ENCODE results near the gene NTM. TPM values are rescaled to one million over a fixed set of nuclear protein-coding genes. Genes with fewer than 3 reads are reported as not detected.

NTM gene
- total RNA-seq, 1 donor from 2014 or later: 9.9 TPM

DNA sequence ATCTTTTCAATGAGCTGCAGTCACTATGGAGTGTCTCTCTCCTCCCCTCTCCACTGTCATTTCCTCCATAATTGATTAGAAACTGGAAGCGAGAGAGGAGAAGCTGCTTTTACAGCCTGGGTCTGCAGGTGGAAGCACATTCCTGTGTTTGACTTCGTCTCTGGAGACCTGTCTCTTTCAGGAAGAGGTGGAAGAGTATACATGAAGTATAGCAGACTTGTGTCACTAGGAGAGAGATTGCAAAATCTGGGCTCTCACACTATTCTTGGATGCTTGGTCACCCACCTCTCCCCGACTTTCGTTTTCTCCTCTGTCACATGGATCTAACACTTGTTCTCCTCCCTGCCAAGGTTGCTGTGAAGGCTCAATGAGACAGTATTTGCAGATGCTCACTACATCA, 323.3 kb downstream of the NTM start:
- Histone ChIP-seq H3K9me3 (ENCODE audit: control insufficient read depth in 3 of 3, low read length in 3 of 3) (no peaks in the 10 kb centered on the region), H3K27ac (ENCODE audit: low read depth, low read length) (no peak overlapping the region), H3K4me3 (ENCODE audit: low read length in 3 of 3) (no peak overlapping the region), H3K36me3 (ENCODE audit: control insufficient read depth in 3 of 3, insufficient read depth in 3 of 3, low read length in 3 of 3) (no peaks in the 10 kb centered on the region), H3K4me1 (ENCODE audit: control insufficient read depth in 3 of 3, insufficient read depth in 3 of 3, low read length in 3 of 3) (peaks cover 3 to 5% (median 4%) of the 10 kb centered on the region in 3 donors), H3K27me3 (ENCODE audit: control insufficient read depth in 3 of 3, insufficient read depth in 3 of 3, low read length in 3 of 3) (peaks cover 25 to 36% (median 31%) of the 10 kb centered on the region in 3 donors), H3K9ac (ENCODE audit: low read depth in 1 of 3, low read length in 3 of 3) (no peak overlapping the region)

DNA sequence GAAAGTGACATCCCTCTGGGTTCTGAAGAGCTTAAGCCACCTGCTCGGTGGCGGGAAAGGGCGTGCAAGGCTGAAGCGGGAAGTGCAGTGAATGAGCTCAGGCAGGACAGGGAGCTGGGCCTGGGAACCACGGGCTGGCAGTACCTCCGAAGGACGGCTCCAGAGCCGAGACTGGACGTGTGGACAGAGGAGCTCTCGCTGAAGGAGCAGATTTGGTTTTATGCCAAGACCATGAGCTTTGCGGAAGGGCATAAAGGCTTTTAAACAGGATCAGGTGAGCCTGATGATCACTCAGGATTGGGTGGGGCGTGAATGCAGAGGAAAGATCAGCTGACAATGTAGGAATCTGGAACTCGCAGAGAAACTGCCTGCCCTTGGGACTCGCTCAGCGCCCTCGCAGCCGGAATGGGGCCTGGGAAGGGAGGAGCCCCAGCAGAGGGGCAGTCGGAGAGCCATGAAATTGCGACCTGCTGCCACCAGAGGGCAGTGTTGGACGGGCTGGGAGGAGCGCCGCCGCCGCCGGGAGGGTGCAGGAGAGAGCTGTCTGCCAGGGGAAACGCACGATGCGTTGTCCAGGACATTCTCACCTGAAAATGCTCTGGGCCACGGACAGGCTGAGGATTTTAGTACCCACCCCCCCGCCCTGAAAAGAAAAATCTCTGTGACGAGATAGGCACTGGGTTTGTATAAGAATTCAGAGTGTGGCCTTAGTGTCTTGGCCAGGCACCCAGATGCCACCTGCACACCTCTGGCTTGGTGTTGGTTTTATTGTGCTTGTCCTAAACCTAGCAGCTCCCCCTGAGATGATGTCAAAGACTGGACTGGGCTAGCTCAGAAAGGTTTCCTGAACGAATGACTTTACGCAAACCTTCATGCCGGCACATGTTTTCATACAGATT, 324.4 kb downstream of the NTM start:
- Histone ChIP-seq H3K9me3 (ENCODE audit: control insufficient read depth in 3 of 3, low read length in 3 of 3) (no peaks in the 10 kb centered on the region), H3K27ac (ENCODE audit: low read depth, low read length) (no peak overlapping the region), H3K27me3 (ENCODE audit: control insufficient read depth in 3 of 3, insufficient read depth in 3 of 3, low read length in 3 of 3) (peaks cover 17 to 32% (median 27%) of the 10 kb centered on the region in 3 donors), H3K36me3 (ENCODE audit: control insufficient read depth in 3 of 3, insufficient read depth in 3 of 3, low read length in 3 of 3) (no peaks in the 10 kb centered on the region), H3K9ac (ENCODE audit: low read depth in 1 of 3, low read length in 3 of 3) (peak overlapping the region in 1 of 3 donors; percentile 60), H3K4me3 (ENCODE audit: low read length in 3 of 3) (peak overlapping the region; percentile 32 to 35 (median 34)), H3K4me1 (ENCODE audit: control insufficient read depth in 3 of 3, insufficient read depth in 3 of 3, low read length in 3 of 3) (peaks cover 3 to 5% (median 4%) of the 10 kb centered on the region in 3 donors)

DNA sequence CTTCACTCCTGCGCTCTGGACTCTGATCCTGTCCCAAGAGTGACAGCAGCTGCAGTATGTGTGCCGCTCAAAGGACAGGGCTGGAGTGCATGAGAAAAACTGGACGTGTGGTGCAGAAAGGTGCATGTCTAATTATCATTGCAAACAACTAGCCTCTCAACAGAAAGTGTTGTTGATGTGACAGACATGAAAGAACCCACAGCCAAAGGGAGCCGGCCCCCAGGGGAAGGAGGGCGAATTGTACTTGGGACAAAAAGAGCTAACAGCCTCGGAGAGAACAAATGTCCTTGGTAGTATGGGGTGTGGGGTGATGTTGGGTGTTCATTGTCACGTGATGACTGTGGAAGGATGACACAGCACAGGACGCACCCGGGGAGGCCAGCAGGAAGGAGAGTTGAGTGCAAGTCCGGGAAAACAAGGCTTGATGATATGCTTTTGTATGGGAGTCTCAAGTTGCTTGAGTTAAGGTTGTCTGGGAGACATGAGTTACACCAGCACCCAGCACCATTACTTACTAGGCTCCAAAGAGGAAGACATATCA, 325.5 kb downstream of the NTM start:
- no peak overlapping the region for H3K4me3 ChIP-seq (ENCODE audit: low read length in 3 of 3)
- H3K9me3 ChIP-seq (ENCODE audit: control insufficient read depth in 3 of 3, low read length in 3 of 3): no peaks in the 10 kb centered on the region
- H3K36me3 ChIP-seq (ENCODE audit: control insufficient read depth in 3 of 3, insufficient read depth in 3 of 3, low read length in 3 of 3): no peaks in the 10 kb centered on the region
- peaks cover 9 to 20% (median 18%) of the 10 kb centered on the region in 3 donors for H3K27me3 ChIP-seq (ENCODE audit: control insufficient read depth in 3 of 3, insufficient read depth in 3 of 3, low read length in 3 of 3)
- H3K9ac ChIP-seq (ENCODE audit: low read depth in 1 of 3, low read length in 3 of 3): no peak overlapping the region
- H3K4me1 ChIP-seq (ENCODE audit: control insufficient read depth in 3 of 3, insufficient read depth in 3 of 3, low read length in 3 of 3): peaks cover 3 to 5% (median 4%) of the 10 kb centered on the region in 3 donors
- H3K27ac ChIP-seq (ENCODE audit: low read depth, low read length): no peak overlapping the region

DNA sequence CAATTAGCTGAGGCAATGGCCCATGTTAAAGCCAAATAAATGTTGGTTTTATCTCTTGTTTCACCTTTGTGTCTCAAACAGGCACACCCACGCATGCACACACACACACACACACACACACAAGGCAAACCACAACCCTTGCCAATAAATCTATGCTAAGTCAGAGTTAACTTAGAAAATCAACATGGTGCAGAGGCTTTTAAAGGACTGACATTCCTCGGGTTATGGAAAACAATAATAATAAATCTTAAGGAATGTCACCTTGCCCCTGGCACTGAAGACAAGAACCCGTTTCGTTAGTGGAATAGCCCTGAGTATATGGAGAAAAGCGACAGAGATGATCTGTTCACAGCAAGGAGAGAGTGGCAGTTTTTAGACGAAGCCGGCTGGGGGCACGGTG, 326.3 kb downstream of the NTM start:
- Histone ChIP-seq H3K4me1 (ENCODE audit: control insufficient read depth in 3 of 3, insufficient read depth in 3 of 3, low read length in 3 of 3) (peaks cover 3 to 5% (median 4%) of the 10 kb centered on the region in 3 donors), H3K27me3 (ENCODE audit: control insufficient read depth in 3 of 3, insufficient read depth in 3 of 3, low read length in 3 of 3) (peaks cover 9 to 16% (median 13%) of the 10 kb centered on the region in 3 donors), H3K9ac (ENCODE audit: low read depth in 1 of 3, low read length in 3 of 3) (no peak overlapping the region), H3K4me3 (ENCODE audit: low read length in 3 of 3) (no peak overlapping the region), H3K27ac (ENCODE audit: low read depth, low read length) (no peak overlapping the region), H3K9me3 (ENCODE audit: control insufficient read depth in 3 of 3, low read length in 3 of 3) (no peaks in the 10 kb centered on the region), H3K36me3 (ENCODE audit: control insufficient read depth in 3 of 3, insufficient read depth in 3 of 3, low read length in 3 of 3) (no peaks in the 10 kb centered on the region)

DNA sequence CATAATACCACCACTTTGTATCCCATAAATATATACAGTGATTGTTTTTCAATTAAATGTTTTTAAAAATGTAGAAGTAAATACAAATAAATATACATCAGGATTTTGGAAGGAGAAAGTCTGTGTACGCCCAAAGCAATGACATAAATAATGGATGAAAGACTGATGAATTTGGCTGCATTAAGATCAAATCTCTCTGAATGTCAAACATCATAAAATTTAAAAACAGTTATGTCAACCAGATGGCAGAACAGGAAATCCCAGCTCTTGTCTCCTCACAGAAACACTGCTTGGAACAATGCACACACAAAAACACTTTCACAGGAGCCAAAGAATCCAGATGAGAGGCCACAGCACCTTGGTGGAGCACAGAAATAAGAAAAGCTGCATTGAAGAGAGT, 332.9 kb downstream of the NTM start:
- peaks cover 0 to 6% (median 0%) of the 10 kb centered on the region in 3 donors for H3K9me3 ChIP-seq (ENCODE audit: control insufficient read depth in 3 of 3, low read length in 3 of 3)
- no peaks in the 10 kb centered on the region for H3K36me3 ChIP-seq (ENCODE audit: control insufficient read depth in 3 of 3, insufficient read depth in 3 of 3, low read length in 3 of 3)
- H3K4me3 ChIP-seq (ENCODE audit: low read length in 3 of 3): no peak overlapping the region
- no peak overlapping the region for H3K27ac ChIP-seq (ENCODE audit: low read depth, low read length)
- H3K27me3 ChIP-seq (ENCODE audit: control insufficient read depth in 3 of 3, insufficient read depth in 3 of 3, low read length in 3 of 3): peaks cover 0 to 5% (median 0%) of the 10 kb centered on the region in 3 donors
- no peak overlapping the region for H3K9ac ChIP-seq (ENCODE audit: low read depth in 1 of 3, low read length in 3 of 3)
- H3K4me1 ChIP-seq (ENCODE audit: control insufficient read depth in 3 of 3, insufficient read depth in 3 of 3, low read length in 3 of 3): no peaks in the 10 kb centered on the region

DNA sequence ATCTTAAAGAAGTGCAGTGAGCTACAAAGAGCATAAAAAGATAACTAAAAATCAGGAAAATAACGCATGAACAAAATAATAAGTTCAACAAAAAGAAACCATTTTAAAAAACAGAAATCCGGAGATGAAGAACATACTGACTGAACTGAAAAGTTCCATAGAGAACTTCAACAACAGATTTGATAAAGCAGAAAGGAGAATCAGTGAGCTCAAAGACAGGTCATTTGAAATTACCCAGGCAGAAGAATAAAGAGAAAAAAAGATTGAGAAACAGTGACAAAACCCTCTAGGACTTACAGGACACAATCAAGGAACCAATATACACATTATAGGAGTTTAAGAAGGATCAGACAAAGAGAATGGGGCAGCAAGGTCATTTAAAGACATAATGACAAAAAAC, 334.3 kb downstream of the NTM start:
- no peaks in the 10 kb centered on the region for H3K27me3 ChIP-seq (ENCODE audit: control insufficient read depth in 3 of 3, insufficient read depth in 3 of 3, low read length in 3 of 3)
- no peak overlapping the region for H3K27ac ChIP-seq (ENCODE audit: low read depth, low read length)
- H3K4me1 ChIP-seq (ENCODE audit: control insufficient read depth in 3 of 3, insufficient read depth in 3 of 3, low read length in 3 of 3): no peaks in the 10 kb centered on the region
- H3K36me3 ChIP-seq (ENCODE audit: control insufficient read depth in 3 of 3, insufficient read depth in 3 of 3, low read length in 3 of 3): no peaks in the 10 kb centered on the region
- no peak overlapping the region for H3K4me3 ChIP-seq (ENCODE audit: low read length in 3 of 3)
- H3K9me3 ChIP-seq (ENCODE audit: control insufficient read depth in 3 of 3, low read length in 3 of 3): peaks cover 0 to 6% (median 0%) of the 10 kb centered on the region in 3 donors
- no peak overlapping the region for H3K9ac ChIP-seq (ENCODE audit: low read depth in 1 of 3, low read length in 3 of 3)

DNA sequence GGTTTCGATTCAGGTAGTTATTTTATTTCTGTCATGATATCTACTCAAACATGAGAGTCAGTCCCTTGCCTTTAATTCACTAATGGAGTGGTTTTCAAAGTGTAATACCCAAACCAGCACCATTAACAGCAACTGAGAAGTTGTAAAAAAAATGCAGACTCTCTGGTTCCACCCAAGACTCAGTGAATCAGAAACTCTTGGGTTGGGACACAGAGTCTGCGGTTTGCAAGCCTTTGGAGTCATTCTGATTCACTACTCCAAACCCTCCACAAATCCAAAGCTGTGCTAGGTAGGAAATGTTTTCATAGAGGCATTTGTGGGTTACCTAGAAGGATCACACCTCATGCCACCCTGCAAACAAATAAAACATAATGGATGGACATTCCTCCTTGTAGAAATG, 340.1 kb downstream of the NTM start:
- no peak overlapping the region for H3K27ac ChIP-seq (ENCODE audit: low read depth, low read length)

DNA sequence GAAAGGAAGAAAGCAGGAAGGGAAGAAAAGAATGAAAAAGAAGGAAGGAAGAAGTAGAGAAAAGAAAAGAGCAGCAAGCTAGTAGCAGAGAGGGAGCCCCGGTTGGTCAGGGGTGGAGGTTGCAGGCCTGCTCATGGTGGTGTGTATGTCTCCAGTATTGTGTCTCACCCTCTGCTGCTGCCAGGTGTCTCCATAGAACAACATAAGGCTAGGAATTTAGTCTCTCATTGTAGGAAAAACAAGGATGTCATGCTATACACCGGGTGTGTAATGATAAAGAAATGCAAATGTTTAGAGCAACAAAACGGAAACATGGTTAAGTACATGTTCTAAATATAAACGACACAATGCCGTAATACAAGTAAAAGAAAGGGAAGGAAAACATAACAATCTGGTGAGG, 342.5 kb downstream of the NTM start:
- Histone ChIP-seq H3K27ac (ENCODE audit: low read depth, low read length) (no peak overlapping the region), H3K36me3 (ENCODE audit: control insufficient read depth in 3 of 3, insufficient read depth in 3 of 3, low read length in 3 of 3) (no peaks in the 10 kb centered on the region), H3K9ac (ENCODE audit: low read depth in 1 of 3, low read length in 3 of 3) (no peak overlapping the region), H3K27me3 (ENCODE audit: control insufficient read depth in 3 of 3, insufficient read depth in 3 of 3, low read length in 3 of 3) (no peaks in the 10 kb centered on the region), H3K4me3 (ENCODE audit: low read length in 3 of 3) (no peak overlapping the region), H3K9me3 (ENCODE audit: control insufficient read depth in 3 of 3, low read length in 3 of 3) (peaks cover 0 to 2% (median 0%) of the 10 kb centered on the region in 3 donors), H3K4me1 (ENCODE audit: control insufficient read depth in 3 of 3, insufficient read depth in 3 of 3, low read length in 3 of 3) (no peaks in the 10 kb centered on the region)

More for the DNA sequence above, 340.1 kb downstream of the NTM start:
- Histone ChIP-seq H3K9ac (ENCODE audit: low read depth in 1 of 3, low read length in 3 of 3) (no peak overlapping the region), H3K4me3 (ENCODE audit: low read length in 3 of 3) (no peak overlapping the region), H3K4me1 (ENCODE audit: control insufficient read depth in 3 of 3, insufficient read depth in 3 of 3, low read length in 3 of 3) (no peaks in the 10 kb centered on the region), H3K36me3 (ENCODE audit: control insufficient read depth in 3 of 3, insufficient read depth in 3 of 3, low read length in 3 of 3) (no peaks in the 10 kb centered on the region), H3K9me3 (ENCODE audit: control insufficient read depth in 3 of 3, low read length in 3 of 3) (peaks cover 0 to 2% (median 0%) of the 10 kb centered on the region in 3 donors), H3K27me3 (ENCODE audit: control insufficient read depth in 3 of 3, insufficient read depth in 3 of 3, low read length in 3 of 3) (no peaks in the 10 kb centered on the region)

DNA sequence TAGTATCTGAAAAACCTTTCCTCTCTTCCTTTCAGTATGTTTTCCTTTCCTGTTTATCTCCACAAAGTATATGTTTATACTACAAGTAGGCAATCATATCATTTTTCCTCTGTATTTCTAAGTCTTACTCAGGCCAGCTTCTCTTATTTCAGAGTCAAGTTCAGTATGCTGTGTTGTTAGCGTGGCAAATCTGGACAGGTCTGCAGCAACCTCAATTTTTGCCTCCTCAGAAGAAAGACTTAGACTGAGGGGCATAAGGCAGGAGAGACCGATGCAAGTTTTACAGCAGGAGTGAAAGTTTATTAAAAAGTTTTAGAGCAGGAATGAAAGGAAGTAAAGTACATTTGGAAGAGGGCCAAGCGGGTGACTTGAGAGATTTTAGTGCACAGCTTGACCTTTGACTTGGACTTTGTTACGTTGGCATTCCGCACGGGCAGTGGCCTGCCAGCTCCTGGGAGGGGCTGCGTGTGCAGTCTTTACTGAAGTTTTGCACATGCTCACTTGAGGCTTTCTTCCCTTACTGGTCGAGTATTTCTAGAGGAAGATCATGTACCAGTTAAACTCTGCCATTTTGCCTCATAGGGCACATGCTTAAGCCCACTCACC, 343.2 kb downstream of the NTM start:
- no peak overlapping the region for H3K9ac ChIP-seq (ENCODE audit: low read depth in 1 of 3, low read length in 3 of 3)
- peaks cover 0 to 2% (median 0%) of the 10 kb centered on the region in 3 donors for H3K9me3 ChIP-seq (ENCODE audit: control insufficient read depth in 3 of 3, low read length in 3 of 3)
- H3K27ac ChIP-seq (ENCODE audit: low read depth, low read length): no peak overlapping the region
- no peaks in the 10 kb centered on the region for H3K27me3 ChIP-seq (ENCODE audit: control insufficient read depth in 3 of 3, insufficient read depth in 3 of 3, low read length in 3 of 3)
- no peaks in the 10 kb centered on the region for H3K36me3 ChIP-seq (ENCODE audit: control insufficient read depth in 3 of 3, insufficient read depth in 3 of 3, low read length in 3 of 3)
- H3K4me1 ChIP-seq (ENCODE audit: control insufficient read depth in 3 of 3, insufficient read depth in 3 of 3, low read length in 3 of 3): no peaks in the 10 kb centered on the region
- H3K4me3 ChIP-seq (ENCODE audit: low read length in 3 of 3): no peak overlapping the region

DNA sequence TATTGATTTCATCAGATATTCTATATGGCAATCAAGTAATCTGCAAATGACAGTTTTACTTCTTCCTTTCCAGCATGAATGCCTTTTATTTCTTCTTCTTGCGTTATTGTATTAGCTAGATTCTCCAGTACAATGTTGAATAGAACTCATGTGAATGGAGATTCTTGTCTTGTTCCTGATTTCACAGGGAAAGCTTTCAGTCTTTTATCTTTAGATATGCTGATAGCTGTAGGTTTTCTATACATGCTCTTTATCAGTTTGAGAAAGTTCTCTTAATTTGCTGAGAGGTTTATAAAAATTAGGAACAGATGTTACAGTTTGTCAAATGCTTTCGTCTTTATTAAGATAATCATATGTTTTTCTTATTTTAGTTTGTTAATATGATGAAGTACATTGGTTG, 347.2 kb downstream of the NTM start:
- H3K36me3 ChIP-seq (ENCODE audit: control insufficient read depth in 3 of 3, insufficient read depth in 3 of 3, low read length in 3 of 3): no peaks in the 10 kb centered on the region
- no peaks in the 10 kb centered on the region for H3K27me3 ChIP-seq (ENCODE audit: control insufficient read depth in 3 of 3, insufficient read depth in 3 of 3, low read length in 3 of 3)
- no peak overlapping the region for H3K27ac ChIP-seq (ENCODE audit: low read depth, low read length)
- no peaks in the 10 kb centered on the region for H3K4me1 ChIP-seq (ENCODE audit: control insufficient read depth in 3 of 3, insufficient read depth in 3 of 3, low read length in 3 of 3)
- no peak overlapping the region for H3K4me3 ChIP-seq (ENCODE audit: low read length in 3 of 3)
- H3K9ac ChIP-seq (ENCODE audit: low read depth in 1 of 3, low read length in 3 of 3): no peak overlapping the region
- H3K9me3 ChIP-seq (ENCODE audit: control insufficient read depth in 3 of 3, low read length in 3 of 3): no peaks in the 10 kb centered on the region
